ENCODE results near the gene DNPH1. TPM values are rescaled to one million over a fixed set of nuclear protein-coding genes. Genes with fewer than 3 reads are reported as not detected.

Gene DNPH1
- total and polyA plus RNA-seq, 4 donors: 18.1 to 70.6 (median 67.0) TPM

- H3K36me3 ChIP-seq (ENCODE audit: control insufficient read depth, insufficient read depth, low read length): peaks cover 60% of the 10 kb centered on the region
Measured at GRCh38 chr6:43187821-43188220, 41.5 kb downstream of the DNPH1 start.

GRCh38 chr6:43186706-43187105, 42.6 kb downstream of the DNPH1 start:
- Histone ChIP-seq H3K9me3 (ENCODE audit: control insufficient read depth, insufficient read depth, low read length) (no peaks in the 10 kb centered on the region), H3K27ac (ENCODE audit: low read depth, low read length) (no peak overlapping the region), H3K27me3 (ENCODE audit: control insufficient read depth, insufficient read depth, low read length) (no peaks in the 10 kb centered on the region), H3K4me1 (ENCODE audit: control insufficient read depth, insufficient read depth, low read length) (peaks cover 11% of the 10 kb centered on the region), H3K4me3 (ENCODE audit: low read depth, low read length) (no peak overlapping the region), H3K36me3 (ENCODE audit: control insufficient read depth, insufficient read depth, low read length) (peaks cover 48% of the 10 kb centered on the region)
- DNase-seq (ENCODE audit: low read depth in 4 of 6, low spot score in 6 of 6): no peak
- 83% methylated on average over 2 of the region's 4 CpGs for WGBS (ENCODE audit: insufficient coverage)

More at GRCh38 chr6:43187821-43188220, 41.5 kb downstream of the DNPH1 start:
- H3K27me3 ChIP-seq (ENCODE audit: control insufficient read depth, insufficient read depth, low read length): no peaks in the 10 kb centered on the region
- no peak overlapping the region for H3K4me3 ChIP-seq (ENCODE audit: low read depth, low read length)
- no peak overlapping the region for H3K27ac ChIP-seq (ENCODE audit: low read depth, low read length)
- peaks cover 7% of the 10 kb centered on the region for H3K4me1 ChIP-seq (ENCODE audit: control insufficient read depth, insufficient read depth, low read length)
- no peak for DNase-seq (ENCODE audit: low read depth in 4 of 6, low spot score in 6 of 6)
- no peaks in the 10 kb centered on the region for H3K9me3 ChIP-seq (ENCODE audit: control insufficient read depth, insufficient read depth, low read length)
- WGBS (ENCODE audit: insufficient coverage): 100% methylated on average over 5 of the region's 7 CpGs

DNA sequence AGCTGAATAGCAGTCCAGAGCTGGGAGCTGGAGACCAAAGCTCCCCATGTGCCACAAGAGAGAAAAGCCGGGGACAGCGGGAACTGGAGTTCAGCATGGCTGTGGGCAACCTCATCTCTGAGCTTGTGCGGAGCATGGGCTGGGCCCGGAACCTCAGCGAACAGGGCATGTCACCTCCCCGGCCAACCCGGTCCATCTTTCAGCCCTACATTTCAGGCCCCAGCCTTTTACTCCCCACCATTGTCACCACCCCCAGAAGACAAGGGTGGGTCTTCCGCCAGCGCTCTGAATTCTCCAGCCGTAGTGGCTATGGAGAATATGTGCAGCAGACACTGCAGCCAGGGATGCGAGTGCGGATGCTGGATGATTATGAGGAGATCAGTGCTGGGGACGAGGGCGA, 43.3 kb downstream of the DNPH1 start:
- no peaks in the 10 kb centered on the region for H3K27me3 ChIP-seq (ENCODE audit: control insufficient read depth, insufficient read depth, low read length)
- no peak for DNase-seq (ENCODE audit: low read depth in 4 of 6, low spot score in 6 of 6)
- no peak overlapping the region for H3K4me3 ChIP-seq (ENCODE audit: low read depth, low read length)
- peaks cover 15% of the 10 kb centered on the region for H3K4me1 ChIP-seq (ENCODE audit: control insufficient read depth, insufficient read depth, low read length)
- H3K36me3 ChIP-seq (ENCODE audit: control insufficient read depth, insufficient read depth, low read length): peaks cover 45% of the 10 kb centered on the region
- H3K9me3 ChIP-seq (ENCODE audit: control insufficient read depth, insufficient read depth, low read length): no peaks in the 10 kb centered on the region
- H3K27ac ChIP-seq (ENCODE audit: low read depth, low read length): no peak overlapping the region
- WGBS (ENCODE audit: insufficient coverage): 98% methylated on average over 14 of the region's 14 CpGs

GRCh38 chr6:43185391-43185985, 43.8 kb downstream of the DNPH1 start:
- no peaks in the 10 kb centered on the region for H3K9me3 ChIP-seq (ENCODE audit: control insufficient read depth, insufficient read depth, low read length)
- H3K27me3 ChIP-seq (ENCODE audit: control insufficient read depth, insufficient read depth, low read length): no peaks in the 10 kb centered on the region
- H3K36me3 ChIP-seq (ENCODE audit: control insufficient read depth, insufficient read depth, low read length): peaks cover 49% of the 10 kb centered on the region
- peaks cover 15% of the 10 kb centered on the region for H3K4me1 ChIP-seq (ENCODE audit: control insufficient read depth, insufficient read depth, low read length)
- WGBS (ENCODE audit: insufficient coverage): 93% methylated on average over 4 of the region's 5 CpGs
- no peak overlapping the region for H3K4me3 ChIP-seq (ENCODE audit: low read depth, low read length)
- H3K27ac ChIP-seq (ENCODE audit: low read depth, low read length): no peak overlapping the region
- no peak for DNase-seq (ENCODE audit: low read depth in 4 of 6, low spot score in 6 of 6)

DNA sequence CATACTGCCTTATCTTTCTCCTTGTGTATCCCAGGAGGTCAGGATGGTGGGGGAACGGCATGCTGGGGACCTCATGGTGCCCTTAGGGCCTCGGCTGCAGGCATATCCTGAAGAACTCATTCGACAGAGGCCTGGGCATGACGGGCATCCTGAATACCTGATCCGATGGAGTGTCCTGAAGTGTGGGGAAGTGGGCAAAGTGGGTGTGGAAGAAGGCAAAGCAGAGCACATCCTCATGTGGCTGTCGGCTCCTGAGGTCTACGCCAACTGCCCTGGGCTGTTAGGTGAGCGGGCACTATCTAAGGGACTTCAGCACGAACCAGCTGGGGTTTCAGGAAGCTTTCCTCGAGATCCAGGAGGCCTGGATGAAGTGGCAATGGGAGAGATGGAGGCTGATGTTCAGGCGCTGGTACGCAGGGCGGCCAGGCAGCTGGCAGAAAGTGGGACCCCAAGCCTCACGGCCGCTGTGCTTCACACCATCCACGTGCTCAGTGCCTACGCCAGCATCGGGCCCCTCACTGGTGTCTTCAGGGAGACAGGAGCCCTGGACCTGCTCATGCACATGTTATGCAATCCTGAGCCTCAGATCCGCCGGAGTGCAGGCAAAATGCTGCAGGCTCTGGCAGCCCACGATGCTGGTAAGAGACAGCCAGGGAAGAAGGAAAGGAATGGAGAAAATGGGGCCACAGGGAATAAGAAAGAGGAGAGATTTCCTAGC, 44.9 kb downstream of the DNPH1 start:
- Histone ChIP-seq H3K27me3 (ENCODE audit: control insufficient read depth, insufficient read depth, low read length) (no peaks in the 10 kb centered on the region), H3K27ac (ENCODE audit: low read depth, low read length) (no peak overlapping the region), H3K9me3 (ENCODE audit: control insufficient read depth, insufficient read depth, low read length) (no peaks in the 10 kb centered on the region), H3K4me1 (ENCODE audit: control insufficient read depth, insufficient read depth, low read length) (peaks cover 15% of the 10 kb centered on the region), H3K4me3 (ENCODE audit: low read depth, low read length) (no peak overlapping the region), H3K36me3 (ENCODE audit: control insufficient read depth, insufficient read depth, low read length) (peaks cover 55% of the 10 kb centered on the region)
- no peak for DNase-seq (ENCODE audit: low read depth in 4 of 6, low spot score in 6 of 6)
- 94% methylated on average over 21 of the region's 21 CpGs for WGBS (ENCODE audit: insufficient coverage)

DNA sequence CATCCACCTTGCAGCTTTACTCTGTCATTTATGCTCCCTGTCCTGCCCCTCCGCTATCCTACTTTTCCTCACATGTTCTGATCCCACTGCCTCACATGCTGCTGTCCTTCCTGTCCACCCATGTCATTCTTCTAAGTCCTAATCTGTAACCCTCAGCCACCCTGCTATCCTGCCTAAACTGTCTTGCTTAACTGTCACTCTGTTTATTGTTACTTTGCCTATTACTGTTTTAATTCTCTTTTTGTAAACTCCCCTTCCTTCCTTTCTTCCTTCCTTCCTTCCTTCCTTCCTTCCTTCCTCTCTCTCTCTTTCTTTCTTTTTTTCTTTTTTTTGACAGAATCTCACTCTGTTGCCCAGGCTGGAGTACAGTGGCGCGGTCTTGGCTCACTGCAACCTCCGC, 45.8 kb downstream of the DNPH1 start:
- DNase-seq (ENCODE audit: low read depth in 4 of 6, low spot score in 6 of 6): no peak
- no peaks in the 10 kb centered on the region for H3K27me3 ChIP-seq (ENCODE audit: control insufficient read depth, insufficient read depth, low read length)
- peaks cover 58% of the 10 kb centered on the region for H3K36me3 ChIP-seq (ENCODE audit: control insufficient read depth, insufficient read depth, low read length)
- no peak overlapping the region for H3K27ac ChIP-seq (ENCODE audit: low read depth, low read length)
- H3K4me1 ChIP-seq (ENCODE audit: control insufficient read depth, insufficient read depth, low read length): peaks cover 15% of the 10 kb centered on the region
- 100% methylated on average over 1 of the region's 4 CpGs for WGBS (ENCODE audit: insufficient coverage)
- H3K4me3 ChIP-seq (ENCODE audit: low read depth, low read length): no peak overlapping the region
- no peaks in the 10 kb centered on the region for H3K9me3 ChIP-seq (ENCODE audit: control insufficient read depth, insufficient read depth, low read length)

GRCh38 chr6:43181942-43182860, 47.1 kb downstream of the DNPH1 start, which contains the start of gene CUL9:
Gene CUL9, plus strand, starts transcription at chr6:43182196. Its CDS starts 2,115 bp downstream, at chr6:43184311.
- Histone ChIP-seq H3K4me1 (ENCODE audit: control insufficient read depth, insufficient read depth, low read length) (peaks cover 15% of the 10 kb centered on the region), H3K9me3 (ENCODE audit: control insufficient read depth, insufficient read depth, low read length) (no peaks in the 10 kb centered on the region), H3K27me3 (ENCODE audit: control insufficient read depth, insufficient read depth, low read length) (no peaks in the 10 kb centered on the region), H3K36me3 (ENCODE audit: control insufficient read depth, insufficient read depth, low read length) (peaks cover 58% of the 10 kb centered on the region), H3K4me3 (ENCODE audit: low read depth, low read length) (peak within 1 kb of the TSS; percentile 74), H3K27ac (ENCODE audit: low read depth, low read length) (peak within 1 kb of the TSS; percentile 73)
- DNase-seq (ENCODE audit: low read depth in 4 of 6, low spot score in 6 of 6): peak; percentile 63 to 96 (median 76)
- WGBS (ENCODE audit: insufficient coverage): under 1% methylated on average over 49 of the region's 51 CpGs

- Histone ChIP-seq H3K27me3 (ENCODE audit: control insufficient read depth, insufficient read depth, low read length) (no peaks in the 10 kb centered on the region), H3K9me3 (ENCODE audit: control insufficient read depth, insufficient read depth, low read length) (no peaks in the 10 kb centered on the region), H3K4me3 (ENCODE audit: low read depth, low read length) (peak overlapping the region; percentile 74), H3K36me3 (ENCODE audit: control insufficient read depth, insufficient read depth, low read length) (peaks cover 58% of the 10 kb centered on the region), H3K27ac (ENCODE audit: low read depth, low read length) (peak overlapping the region; percentile 73), H3K4me1 (ENCODE audit: control insufficient read depth, insufficient read depth, low read length) (peaks cover 15% of the 10 kb centered on the region)
- 25% methylated on average over 8 of the region's 9 CpGs for WGBS (ENCODE audit: insufficient coverage)
- no peak for DNase-seq (ENCODE audit: low read depth in 4 of 6, low spot score in 6 of 6)
Measured at GRCh38 chr6:43181621-43181941, 47.7 kb downstream of the DNPH1 start.

DNA sequence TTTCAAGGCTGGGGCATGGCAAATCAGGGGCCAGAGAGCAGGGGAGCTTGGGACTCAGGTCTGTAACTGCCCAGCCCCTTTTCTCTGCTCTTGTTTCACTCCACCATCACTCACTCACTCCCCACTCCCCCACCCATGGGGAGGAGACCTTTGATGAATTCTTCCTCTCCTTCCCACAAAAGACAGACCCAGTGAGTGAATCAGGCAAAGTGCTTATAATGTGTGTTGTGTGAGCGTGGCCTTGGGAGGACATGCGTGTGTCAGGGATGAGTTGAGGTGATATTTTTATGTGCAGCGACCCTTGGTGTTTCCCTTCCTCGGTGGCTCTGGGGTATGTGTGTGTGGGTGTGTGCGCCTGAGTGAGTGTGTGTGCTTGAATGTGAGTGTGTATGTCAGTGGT, 48.3 kb downstream of the DNPH1 start:
- no peak for DNase-seq (ENCODE audit: low read depth in 4 of 6, low spot score in 6 of 6)
- H3K9me3 ChIP-seq (ENCODE audit: control insufficient read depth, insufficient read depth, low read length): no peaks in the 10 kb centered on the region
- H3K27ac ChIP-seq (ENCODE audit: low read depth, low read length): no peak overlapping the region
- H3K4me3 ChIP-seq (ENCODE audit: low read depth, low read length): no peak overlapping the region
- peaks cover 58% of the 10 kb centered on the region for H3K36me3 ChIP-seq (ENCODE audit: control insufficient read depth, insufficient read depth, low read length)
- peaks cover 15% of the 10 kb centered on the region for H3K4me1 ChIP-seq (ENCODE audit: control insufficient read depth, insufficient read depth, low read length)
- H3K27me3 ChIP-seq (ENCODE audit: control insufficient read depth, insufficient read depth, low read length): no peaks in the 10 kb centered on the region
- WGBS (ENCODE audit: insufficient coverage): 67% methylated on average over 4 of the region's 5 CpGs

Measured in spinal cord (tissue), 10 donors.